COLO829 (cell line): ENCODE results near the gene SDCBP2.
"Not testable (repeated sequence)": the region's sequence is repeated elsewhere in the genome, so short reads cannot be mapped to it uniquely, and the experiment has no call there.

Experiments
- DNase-seq: peaks from one replicate; pipeline ENCODE4 v3.0.0; 2012; ENCODE audit warnings: low spot score

The SDCBP2 gene

GRCh38 chr20:1360094-1360846 is 31.3 kb upstream of the SDCBP2 start:
- no peak for DNase-seq

- DNase-seq: no peak
Observed at GRCh38 chr20:1357921-1358671, 29.2 kb upstream of the SDCBP2 start.

DNA sequence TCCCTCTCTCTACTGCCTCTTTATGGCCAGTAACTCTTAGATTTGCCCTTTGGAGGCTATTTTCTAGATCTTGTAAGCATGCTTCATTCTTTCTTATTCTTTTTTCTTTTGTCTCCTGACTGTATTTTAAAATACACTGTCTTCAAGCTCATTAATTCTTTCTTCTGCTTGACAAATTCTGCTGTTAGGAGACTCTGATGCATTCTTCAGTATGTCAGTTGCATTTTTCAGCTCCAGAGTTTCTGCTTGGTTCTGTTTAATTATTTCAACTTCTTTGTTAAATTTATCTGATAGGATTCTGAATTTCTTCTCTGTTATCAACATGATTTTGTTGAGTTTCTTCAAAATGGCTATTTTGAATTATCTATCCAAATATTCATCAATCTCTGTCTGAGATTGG is 25.0 kb upstream of the SDCBP2 start:
- DNase-seq: no peak

GRCh38 chr20:1346315-1346969 is 17.5 kb upstream of the SDCBP2 start:
- DNase-seq: no peak

DNA sequence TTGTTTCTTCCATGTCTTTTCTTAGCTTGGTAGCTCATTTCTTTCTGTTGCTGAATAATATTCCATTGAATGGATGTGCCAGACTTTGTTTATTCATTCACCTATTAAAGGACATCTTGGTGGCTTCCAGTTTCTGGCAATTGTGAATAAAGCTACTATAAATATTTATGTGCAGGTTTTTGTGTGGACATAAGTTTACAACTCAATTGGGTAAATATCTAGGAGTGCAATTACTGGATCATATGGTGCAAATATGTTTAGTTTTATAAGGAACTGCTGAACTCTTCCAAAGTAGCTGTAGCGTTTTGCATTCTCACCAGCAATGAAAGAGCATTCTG is 16.8 kb upstream of the SDCBP2 start:
- no peak for DNase-seq

GRCh38 chr20:1345030-1345755 is 16.3 kb upstream of the SDCBP2 start:
- DNase-seq: no peak

DNA sequence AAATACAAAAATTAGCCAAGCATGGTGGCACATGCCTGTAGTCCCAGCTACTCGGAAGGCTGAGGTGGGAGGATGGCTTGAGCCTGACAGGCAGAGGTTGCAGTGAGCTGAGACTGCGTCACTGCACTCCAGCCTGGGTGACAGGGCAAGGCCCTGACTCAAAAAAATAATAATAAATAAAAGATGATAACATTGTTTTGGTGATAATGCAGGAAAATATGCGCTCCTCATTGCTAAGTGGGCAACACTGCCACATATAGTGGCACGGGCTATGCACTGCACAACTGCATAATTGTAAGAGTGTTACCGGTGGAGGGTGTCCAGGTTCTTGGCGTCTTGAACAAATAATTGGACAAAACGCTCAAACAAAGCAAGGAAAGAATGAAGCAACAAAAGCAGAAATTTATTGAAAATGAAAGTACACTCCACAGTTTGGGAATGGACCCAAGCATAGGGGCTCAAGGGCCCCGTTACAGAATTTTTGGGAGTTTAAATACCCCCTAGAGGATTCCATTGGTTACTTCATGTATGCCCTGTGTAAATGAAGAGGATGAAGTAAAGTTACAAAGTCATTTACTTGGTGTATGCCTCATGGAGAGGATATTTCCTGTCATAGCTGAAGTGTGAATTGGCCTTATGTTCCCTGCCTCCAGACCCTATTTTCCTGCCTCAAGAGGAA is 14.6 kb upstream of the SDCBP2 start:
- DNase-seq: not testable (repeated sequence)

DNA sequence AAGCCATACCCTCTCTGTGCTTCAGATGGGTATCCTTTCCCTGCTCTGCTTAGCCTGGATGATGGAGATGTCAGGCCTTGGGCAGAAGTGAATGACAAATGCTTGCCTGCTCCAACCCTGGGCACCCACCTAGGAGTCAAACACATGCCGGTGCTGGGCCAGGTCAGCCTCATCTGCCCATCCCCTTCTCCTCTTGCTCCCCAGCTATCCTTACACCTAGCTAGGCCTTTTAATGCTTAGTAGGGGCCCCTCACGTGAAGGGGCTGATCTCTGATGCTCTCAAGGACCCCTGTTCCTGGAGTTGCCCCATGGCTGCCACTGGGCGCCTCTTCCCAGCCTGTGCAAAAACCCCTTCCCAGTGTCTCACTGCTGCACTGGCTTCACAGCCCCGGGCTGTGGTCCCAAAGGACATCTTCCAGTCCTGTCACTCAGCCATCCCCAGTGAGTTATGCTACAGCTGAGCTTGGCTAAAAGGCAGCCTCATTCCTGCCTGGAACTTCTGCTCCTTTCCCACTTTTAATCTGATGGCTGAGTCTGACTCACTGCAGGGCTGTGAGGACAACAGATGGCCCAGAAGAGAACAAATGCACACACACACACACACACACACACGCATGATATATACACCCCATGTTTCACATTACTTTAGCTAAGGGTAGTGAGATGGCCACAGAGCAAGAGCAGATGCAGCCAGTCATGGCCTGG is 12.8 kb upstream of the SDCBP2 start:
- DNase-seq: no peak

DNA sequence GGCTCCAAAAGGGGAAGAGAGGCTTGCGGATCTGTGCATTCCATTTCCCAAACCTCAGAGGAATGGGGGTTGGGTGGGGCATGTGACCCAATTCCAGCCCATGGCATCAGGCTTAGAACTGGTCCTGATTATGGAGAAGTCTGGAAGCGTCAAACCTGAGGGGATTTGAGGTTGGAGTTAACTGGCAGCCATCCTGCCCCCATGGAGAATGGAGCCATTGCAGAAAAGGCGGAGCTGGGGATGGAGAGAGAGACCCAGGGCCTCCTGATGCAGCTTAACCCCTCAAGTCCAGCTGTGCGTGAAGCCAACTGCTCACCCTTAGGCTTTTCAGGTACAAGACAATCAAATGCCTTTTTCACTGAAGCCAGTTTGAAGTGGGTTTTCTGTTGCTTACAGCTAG is 9.9 kb upstream of the SDCBP2 start:
- no peak for DNase-seq

DNA sequence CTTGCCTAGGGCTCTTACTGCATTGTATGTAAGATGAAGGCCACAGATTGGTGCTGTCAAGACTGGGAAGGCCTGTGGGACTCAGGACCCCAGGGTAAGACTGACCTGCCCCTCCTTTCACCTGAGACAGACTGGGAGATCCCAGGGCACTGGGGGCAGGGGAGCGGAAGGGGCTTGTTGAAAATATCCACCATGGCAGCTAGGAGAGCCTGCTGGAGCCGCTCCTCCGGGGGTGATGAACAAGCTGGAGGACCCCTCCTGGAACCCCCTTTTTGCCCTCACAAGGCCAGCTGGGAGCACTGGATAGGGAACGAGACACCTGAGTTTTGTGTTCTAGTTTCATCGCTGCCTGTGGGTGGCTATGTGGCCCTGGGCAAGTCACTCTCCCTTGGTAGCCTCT is 9.2 kb upstream of the SDCBP2 start:
- no peak for DNase-seq

- DNase-seq: no peak
Observed at GRCh38 chr20:1337441-1337840, 8.5 kb upstream of the SDCBP2 start.

- DNase-seq: no peak
Observed at GRCh38 chr20:1336699-1337367, 7.9 kb upstream of the SDCBP2 start.

DNA sequence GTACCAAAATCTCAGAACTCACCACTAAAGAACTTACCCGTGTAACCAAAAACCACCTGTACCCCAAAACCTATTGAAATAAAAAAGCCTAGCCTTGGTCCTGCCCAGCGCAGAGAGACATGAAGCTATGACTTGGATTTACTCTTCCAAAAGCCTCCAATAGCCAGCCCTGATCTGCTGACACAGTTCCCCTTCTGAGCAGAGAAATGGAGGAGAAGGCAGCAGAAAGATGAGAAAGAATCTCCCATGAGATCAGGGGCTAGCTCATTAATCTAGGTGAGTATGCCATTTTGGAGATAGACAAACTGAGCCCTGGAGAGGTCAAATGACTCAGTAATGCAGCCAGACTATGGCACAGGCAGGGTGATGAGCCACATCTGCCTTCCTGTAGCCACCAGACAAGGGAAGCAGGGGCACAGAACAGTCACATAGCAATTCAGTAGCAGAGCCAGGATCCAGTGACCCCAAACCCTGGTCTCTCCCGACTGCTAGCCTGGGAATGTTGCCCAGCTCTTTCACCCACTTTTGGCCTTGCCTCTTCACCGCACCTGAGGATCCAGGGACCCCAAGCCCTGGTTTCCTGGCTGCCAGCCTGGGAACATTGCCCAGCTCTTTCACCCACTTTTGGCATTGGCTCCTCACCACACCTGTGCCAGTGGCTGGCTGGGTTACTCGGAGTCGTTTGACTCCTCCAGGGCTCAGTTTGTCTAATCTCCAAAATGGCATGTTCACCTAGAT is 7.2 kb upstream of the SDCBP2 start:
- no peak for DNase-seq

GRCh38 chr20:1334761-1335160 is 5.8 kb upstream of the SDCBP2 start:
- no peak for DNase-seq

DNA sequence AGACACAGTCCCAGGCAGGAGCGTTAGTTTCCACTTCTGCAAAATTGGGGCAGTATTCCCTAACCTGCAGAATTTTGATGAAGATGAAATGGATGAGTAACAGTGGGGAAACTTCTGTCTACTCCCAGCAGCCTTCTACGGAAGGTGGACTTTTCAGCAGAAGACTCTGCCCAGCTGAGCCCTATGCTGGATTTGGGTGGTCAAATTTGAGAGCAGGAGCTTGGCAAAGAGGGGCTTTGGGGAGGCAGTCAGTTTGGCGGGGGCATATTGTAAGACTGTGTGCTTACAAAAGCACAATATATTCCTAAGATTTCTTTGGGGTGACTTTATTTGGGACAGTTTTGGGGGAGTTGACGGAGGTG is 5.4 kb upstream of the SDCBP2 start:
- no peak for DNase-seq

DNA sequence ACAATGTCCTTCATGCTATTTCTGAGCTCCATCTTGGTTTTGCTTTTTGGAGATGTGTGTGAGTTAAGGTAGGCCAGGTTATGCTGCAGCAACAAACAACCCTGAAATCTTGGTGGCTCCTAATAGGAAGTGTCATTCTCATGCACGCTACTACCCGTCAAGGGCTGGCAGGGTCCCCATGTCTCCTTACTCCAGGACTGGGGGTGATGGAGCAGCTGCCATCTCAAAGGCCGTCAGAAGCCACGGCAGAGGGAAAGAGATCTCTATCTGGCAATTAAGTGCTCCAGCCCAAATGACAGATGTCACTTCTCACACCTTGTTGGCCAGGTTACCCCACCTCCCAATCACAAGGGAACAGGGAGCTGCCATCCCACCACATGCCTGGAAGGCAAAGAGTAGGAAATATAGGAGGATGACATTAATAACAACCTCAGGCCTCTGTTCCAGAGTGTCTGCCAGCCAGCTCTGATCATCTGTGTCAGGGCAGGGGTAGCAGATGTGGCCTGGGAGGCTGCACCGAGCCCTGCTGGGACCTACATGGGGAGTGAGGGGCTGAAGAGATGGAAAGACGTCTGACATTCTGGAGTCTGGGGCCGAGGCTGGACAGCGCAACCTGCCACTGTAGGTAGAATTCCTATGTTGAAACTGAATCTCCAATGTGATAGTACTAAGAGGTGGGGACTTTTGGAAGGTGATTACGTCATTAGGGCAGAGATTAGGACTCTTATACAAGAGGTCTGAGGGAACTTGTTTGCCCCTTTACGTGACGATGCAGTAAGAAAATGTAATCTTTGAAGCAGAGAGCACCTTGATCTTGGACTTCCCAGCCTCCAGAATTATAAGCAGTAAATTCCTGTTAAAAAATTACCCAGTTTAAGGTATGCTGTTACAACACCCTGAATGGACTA is 4.8 kb upstream of the SDCBP2 start:
- no peak for DNase-seq

DNA sequence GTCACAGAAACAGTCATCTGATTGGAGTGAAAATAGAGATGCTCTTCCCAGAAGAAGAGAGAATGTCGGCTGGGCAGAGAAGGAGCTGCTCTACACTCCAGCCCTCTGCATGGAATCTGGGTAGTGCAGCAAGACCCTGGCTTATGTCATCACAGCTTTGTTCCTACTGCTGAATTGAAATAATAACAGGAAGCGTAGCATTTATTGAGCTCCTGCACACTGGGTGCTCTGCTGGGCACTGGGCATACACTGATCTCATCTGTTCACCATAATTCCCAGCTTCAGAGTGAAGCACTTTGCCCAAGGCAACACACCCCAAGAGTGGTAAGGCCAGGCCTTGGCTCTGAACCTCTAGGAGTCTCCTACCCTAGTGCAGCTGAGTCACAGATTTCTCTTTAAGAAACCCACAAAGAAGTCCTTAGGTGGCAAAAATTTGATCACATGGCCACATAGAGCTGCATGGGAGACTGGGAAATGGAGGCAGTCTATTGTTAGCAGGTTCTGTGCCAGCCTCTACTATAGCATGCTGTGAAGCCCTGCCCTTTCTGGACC is 3.9 kb upstream of the SDCBP2 start:
- DNase-seq: no peak

DNA sequence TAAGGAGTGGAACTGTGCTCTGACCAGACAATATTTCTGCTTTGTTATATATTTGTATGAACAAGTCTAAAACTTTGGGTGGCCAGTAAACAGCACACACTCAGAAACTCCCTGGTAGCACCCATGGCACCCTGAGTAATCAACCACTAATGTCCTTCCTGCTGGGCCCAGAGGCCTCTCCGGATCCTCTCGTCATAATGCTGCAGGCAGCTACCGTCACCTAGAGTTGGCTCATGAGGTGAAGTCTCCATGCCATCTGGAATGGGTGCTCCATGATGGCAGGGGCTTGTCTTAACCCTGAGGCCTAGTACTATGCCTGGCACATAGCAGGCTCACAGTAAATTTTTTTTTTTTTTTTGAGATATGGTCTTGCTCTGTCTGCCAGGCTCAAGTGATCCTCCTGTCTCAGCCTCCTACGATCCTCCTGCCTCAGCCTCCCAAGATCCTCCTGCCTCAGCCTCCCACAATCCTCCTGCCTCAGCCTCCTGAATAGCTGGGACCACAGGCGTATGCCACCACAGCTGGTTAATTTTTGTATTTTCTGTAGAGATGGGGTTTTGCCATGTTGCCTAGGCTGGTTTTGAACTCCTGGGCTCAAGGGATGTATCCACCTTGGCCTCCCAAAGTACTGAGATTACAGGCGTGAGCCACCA is 3.0 kb upstream of the SDCBP2 start:
- no peak for DNase-seq
